ENCODE measurements around the gene LAYN. TPM values are rescaled to one million over a fixed set of nuclear protein-coding genes. Genes with fewer than 3 reads are reported as not detected.

LAYN gene
- total RNA-seq, 1 donor from 2014 or later, result 5.3 TPM

DNA sequence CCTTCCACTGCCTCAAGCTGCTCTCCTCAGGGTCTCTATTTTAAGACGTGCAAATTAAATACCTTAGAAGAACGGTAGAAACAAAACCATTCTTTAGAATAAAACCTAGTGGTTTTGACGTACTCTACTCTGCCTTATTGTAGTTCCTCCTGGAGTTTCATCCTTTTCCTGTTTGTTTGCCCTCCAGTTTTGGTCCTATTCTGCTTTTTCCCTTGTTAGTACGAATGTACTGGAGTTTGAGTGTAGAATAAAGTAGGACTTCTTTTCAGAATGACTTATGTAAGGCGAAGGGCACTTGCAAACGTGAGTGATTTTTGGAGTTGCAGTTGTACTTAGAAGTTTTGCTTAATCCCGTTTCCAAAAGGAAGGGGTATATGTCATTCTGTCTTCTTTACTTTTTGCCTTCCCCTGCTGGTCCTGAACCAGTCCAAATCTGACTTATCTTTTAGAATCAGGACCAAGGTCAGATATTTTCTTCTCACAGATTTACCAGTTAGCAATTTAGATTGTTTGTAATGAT, 63.2 kb downstream of the LAYN start:
- TF ChIP-seq, protein P1, sequence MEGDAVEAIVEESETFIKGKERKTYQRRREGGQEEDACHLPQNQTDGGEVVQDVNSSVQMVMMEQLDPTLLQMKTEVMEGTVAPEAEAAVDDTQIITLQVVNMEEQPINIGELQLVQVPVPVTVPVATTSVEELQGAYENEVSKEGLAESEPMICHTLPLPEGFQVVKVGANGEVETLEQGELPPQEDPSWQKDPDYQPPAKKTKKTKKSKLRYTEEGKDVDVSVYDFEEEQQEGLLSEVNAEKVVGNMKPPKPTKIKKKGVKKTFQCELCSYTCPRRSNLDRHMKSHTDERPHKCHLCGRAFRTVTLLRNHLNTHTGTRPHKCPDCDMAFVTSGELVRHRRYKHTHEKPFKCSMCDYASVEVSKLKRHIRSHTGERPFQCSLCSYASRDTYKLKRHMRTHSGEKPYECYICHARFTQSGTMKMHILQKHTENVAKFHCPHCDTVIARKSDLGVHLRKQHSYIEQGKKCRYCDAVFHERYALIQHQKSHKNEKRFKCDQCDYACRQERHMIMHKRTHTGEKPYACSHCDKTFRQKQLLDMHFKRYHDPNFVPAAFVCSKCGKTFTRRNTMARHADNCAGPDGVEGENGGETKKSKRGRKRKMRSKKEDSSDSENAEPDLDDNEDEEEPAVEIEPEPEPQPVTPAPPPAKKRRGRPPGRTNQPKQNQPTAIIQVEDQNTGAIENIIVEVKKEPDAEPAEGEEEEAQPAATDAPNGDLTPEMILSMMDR (IDR thresholded peaks at IDR 0.05; ENCODE audit: insufficient read depth, low read length, severe bottlenecking), result no peak
- peak; percentile 15 for DNase-seq (ENCODE audit: low read depth)
- Histone ChIP-seq H3K27me3 (ENCODE audit: control insufficient read depth, insufficient read depth, low read length) (no peaks in the 10 kb centered on the region), H3K36me3 (ENCODE audit: control insufficient read depth, insufficient read depth, low read length) (no peaks in the 10 kb centered on the region), H3K4me3 (ENCODE audit: low read depth, low read length) (peak overlapping the region; percentile 75)
- no peak for FAIRE-seq

DNA sequence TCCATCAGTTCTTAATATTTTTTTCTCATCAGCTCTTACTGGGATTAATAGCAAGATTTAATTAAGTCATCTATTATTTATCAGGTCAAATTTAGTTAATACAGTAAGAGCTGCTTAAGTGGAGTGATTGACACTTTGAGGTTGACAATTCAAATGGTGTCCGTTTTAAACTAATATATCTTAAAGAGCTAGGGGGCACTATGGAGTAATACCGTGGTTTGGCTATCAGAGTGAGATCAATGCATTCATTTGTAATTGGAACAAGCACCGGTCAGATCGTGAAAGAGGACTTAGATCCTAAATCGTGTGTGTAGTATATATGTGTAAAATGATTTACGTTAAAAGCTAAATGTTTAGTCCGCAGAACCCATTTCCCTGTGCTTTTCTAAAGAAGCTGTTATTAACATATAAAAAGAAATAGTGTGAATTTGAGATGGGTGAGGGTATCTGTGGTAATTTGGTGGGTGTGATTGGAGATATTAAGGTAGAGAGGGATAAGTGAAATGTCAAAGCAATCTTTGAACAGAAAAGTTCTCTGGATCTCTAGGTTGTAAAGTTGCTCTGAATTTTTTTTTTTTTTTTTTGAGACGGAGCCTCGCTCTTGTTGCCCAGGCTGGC, 64.0 kb downstream of the LAYN start:
- no peak overlapping the region for H3K4me3 ChIP-seq (ENCODE audit: low read depth, low read length)
- no peaks in the 10 kb centered on the region for H3K36me3 ChIP-seq (ENCODE audit: control insufficient read depth, insufficient read depth, low read length)
- no peaks in the 10 kb centered on the region for H3K27me3 ChIP-seq (ENCODE audit: control insufficient read depth, insufficient read depth, low read length)
- FAIRE-seq (no peak), DNase-seq (ENCODE audit: low read depth) (peak; percentile 66)
- TF ChIP-seq, protein P1 (IDR thresholded peaks at IDR 0.05; ENCODE audit: insufficient read depth, low read length, severe bottlenecking), result peak; percentile 54

DNA sequence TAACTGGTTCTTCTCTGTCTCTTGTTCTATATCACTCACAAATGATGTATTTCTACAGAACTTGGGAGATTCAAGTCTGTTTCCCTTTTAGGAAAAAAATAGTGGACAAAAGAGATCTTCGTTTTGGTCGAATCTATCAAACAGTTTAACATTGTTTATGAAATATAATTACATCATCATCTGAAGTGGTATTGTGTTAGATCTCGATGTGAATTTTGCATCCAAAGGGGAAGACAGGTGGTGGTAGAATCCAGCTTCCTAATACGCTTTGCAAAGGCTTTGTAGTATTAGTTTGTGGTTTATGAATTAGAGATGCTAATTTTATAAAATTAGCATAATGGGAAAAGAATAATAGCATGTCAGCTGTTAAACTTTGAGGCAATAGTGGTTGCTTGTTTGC, 65.2 kb downstream of the LAYN start:
- H3K27me3 ChIP-seq (ENCODE audit: control insufficient read depth, insufficient read depth, low read length), result no peaks in the 10 kb centered on the region
- H3K36me3 ChIP-seq (ENCODE audit: control insufficient read depth, insufficient read depth, low read length), result no peaks in the 10 kb centered on the region
- no peak overlapping the region for H3K4me3 ChIP-seq (ENCODE audit: low read depth, low read length)
- DNase-seq (ENCODE audit: low read depth), result no peak
- FAIRE-seq, result no peak
- TF ChIP-seq, protein P1 (IDR thresholded peaks at IDR 0.05; ENCODE audit: insufficient read depth, low read length, severe bottlenecking), result no peak

DNA sequence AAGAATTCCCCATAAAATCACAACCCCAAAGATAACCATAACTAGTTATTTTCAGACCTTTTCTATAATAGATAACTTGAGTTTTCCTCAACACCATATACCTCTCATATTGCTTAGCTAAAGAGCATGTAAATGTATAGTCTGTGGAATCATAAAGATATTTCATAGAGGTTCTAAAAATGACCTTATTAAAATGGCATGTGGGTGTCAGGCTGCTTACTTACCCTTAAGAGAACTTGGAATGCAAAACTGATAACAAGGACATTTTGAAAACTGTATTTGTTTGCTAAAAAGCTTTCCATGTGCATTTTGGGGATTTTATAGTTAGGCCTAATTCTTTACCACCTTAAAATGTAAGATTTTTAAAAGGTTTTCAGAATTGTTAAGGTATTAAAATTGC, 66.5 kb downstream of the LAYN start:
- FAIRE-seq (no peak), DNase-seq (ENCODE audit: low read depth) (no peak)
- Histone ChIP-seq H3K36me3 (ENCODE audit: control insufficient read depth, insufficient read depth, low read length) (no peaks in the 10 kb centered on the region), H3K27me3 (ENCODE audit: control insufficient read depth, insufficient read depth, low read length) (no peaks in the 10 kb centered on the region), H3K4me3 (ENCODE audit: low read depth, low read length) (no peak overlapping the region)
- TF ChIP-seq, protein P1 (IDR thresholded peaks at IDR 0.05; ENCODE audit: insufficient read depth, low read length, severe bottlenecking), result no peak

DNA sequence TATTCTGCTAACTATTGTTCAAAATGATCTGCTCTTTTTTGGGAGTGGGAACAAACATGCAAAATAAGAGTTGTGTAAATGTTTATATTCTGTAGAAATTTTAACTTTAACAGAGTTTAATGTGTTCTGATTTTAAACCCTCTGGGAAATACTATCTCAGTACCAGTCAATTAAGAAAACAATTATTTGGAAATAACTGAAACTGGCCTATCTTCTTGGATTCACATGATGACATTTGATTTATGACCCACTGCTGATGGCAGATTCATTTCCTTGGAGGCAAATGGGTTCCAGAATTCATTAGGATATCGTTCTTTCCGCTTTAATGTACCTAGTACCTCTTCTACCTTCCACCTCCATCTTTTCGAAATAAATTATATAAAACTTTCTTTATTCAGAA, 67.2 kb downstream of the LAYN start:
- TF ChIP-seq, protein P1 (IDR thresholded peaks at IDR 0.05; ENCODE audit: insufficient read depth, low read length, severe bottlenecking), result no peak
- H3K36me3 ChIP-seq (ENCODE audit: control insufficient read depth, insufficient read depth, low read length), result no peaks in the 10 kb centered on the region
- no peak for DNase-seq (ENCODE audit: low read depth)
- no peaks in the 10 kb centered on the region for H3K27me3 ChIP-seq (ENCODE audit: control insufficient read depth, insufficient read depth, low read length)
- no peak for FAIRE-seq
- no peak overlapping the region for H3K4me3 ChIP-seq (ENCODE audit: low read depth, low read length)

Other genes starting within 250 kb of the LAYN start
- gene POU2AF3, start 242.2 kb upstream of the LAYN start, total RNA-seq, result not detected in 2 replicates
- gene POU2AF1, start 161.4 kb upstream of the LAYN start, total RNA-seq, result not detected in 2 replicates
- 0.26 and 0.51 TPM in 2 replicates for gene BTG4, start 28.3 kb upstream of the LAYN start, total RNA-seq
- not detected in 2 replicates for gene HOATZ, start 25.9 kb upstream of the LAYN start, total RNA-seq
- gene SIK2, start 61.7 kb downstream of the LAYN start, total RNA-seq, result 2.9 and 3.6 TPM in 2 replicates
- gene PPP2R1B, start 225.7 kb downstream of the LAYN start, total RNA-seq, result 26.1 and 27.8 TPM in 2 replicates

Measured in bronchial epithelial cell (primary cell).